ENCODE results near the gene PRDX5.

Gene PRDX5

DNA sequence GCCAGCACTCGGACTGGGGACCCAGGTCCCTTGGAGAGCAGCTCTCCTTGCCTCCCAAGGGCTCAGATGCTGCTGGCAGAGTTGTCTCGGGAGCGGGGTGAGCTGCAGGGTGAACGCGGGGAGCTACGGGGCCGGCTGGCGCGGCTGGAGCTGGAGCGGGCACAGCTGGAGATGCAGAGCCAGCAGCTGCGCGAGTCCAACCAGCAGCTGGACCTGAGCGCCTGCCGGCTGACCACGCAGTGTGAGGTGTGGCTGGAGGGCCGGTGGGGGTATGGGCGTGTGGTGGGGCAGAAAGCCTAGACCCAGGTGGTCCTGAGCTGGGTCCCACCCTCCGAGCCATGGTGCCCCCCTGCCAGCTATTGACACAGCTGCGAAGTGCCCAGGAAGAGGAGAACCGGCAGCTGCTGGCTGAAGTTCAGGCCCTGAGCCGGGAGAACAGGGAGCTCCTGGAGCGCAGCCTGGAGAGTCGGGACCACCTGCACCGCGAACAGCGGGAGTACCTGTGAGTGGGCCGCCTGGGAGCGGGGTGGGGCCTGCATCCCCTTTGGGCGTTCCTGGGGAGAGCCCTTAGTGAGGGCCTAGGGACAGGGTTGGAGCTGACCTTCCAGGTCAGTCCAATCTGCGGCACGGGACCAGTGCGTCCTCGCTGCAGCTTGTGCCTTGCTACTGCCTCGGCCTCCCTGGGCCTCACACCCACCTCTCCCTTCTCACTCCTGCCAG, 35.2 kb downstream of the PRDX5 start:
- no peak for TF ChIP-seq CTCF (IDR thresholded peaks at IDR 0.05; ENCODE audit: insufficient read depth, low read depth, low read length, missing control alignments)
- DNase-seq (ENCODE audit: low read depth): no peak
- H3K4me3 ChIP-seq (ENCODE audit: low read length): no peak overlapping the region

DNA sequence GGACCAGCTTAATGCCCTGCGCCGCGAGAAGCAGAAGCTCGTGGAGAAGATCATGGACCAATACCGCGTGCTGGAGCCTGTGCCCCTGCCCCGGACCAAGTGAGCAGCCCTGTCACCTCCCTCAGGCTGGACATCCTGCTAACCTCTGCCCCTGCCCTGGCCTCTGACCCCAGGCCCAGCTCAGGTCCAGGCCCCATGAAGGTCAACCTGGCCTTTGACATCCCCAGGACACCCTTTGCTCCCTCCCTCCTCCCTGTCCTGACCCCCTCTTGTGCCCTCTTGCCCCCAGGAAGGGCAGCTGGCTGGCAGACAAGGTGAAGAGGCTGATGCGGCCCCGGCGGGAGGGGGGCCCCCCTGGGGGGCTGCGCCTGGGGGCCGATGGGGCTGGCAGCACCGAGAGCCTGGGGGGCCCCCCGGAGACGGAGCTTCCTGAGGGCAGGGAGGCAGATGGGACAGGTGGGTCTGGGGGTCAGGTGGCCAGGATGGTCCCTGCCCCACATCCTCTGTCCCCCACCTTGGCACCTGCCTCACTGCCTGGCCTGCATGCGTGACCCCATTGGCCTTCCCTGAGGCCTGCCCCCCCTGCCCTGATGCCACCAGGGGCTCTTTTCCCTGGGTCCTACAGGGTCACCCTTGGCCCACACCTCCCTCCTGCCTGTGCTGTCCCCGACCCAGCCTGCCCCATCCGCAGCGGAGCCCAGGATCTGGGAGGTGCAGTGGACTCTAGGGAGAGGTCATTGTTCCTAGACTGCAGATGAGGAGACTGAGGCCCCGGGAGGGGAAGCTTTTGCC, 36.0 kb downstream of the PRDX5 start:
- H3K4me3 ChIP-seq (ENCODE audit: low read length): no peak overlapping the region
- no peak for TF ChIP-seq CTCF (IDR thresholded peaks at IDR 0.05; ENCODE audit: insufficient read depth, low read depth, low read length, missing control alignments)
- no peak for DNase-seq (ENCODE audit: low read depth)

- no peak overlapping the region for H3K4me3 ChIP-seq (ENCODE audit: low read length)
- DNase-seq (ENCODE audit: low read depth): peak; percentile 74
These were observed 37.4 kb downstream of the PRDX5 start for GRCh38 chr11:64355078-64355940.

GRCh38 chr11:64356498-64357411, 38.8 kb downstream of the PRDX5 start:
- TF ChIP-seq CTCF (IDR thresholded peaks at IDR 0.05; ENCODE audit: insufficient read depth, low read depth, low read length, missing control alignments): peak; percentile 50
- no peak overlapping the region for H3K4me3 ChIP-seq (ENCODE audit: low read length)
- DNase-seq (ENCODE audit: low read depth): peak; percentile 61

More at GRCh38 chr11:64355078-64355940, 37.4 kb downstream of the PRDX5 start:
- peak; percentile 76 for TF ChIP-seq CTCF (IDR thresholded peaks at IDR 0.05; ENCODE audit: insufficient read depth, low read depth, low read length, missing control alignments)

GRCh38 chr11:64357446-64357845, 39.5 kb downstream of the PRDX5 start:
- DNase-seq (ENCODE audit: low read depth): no peak
- no peak overlapping the region for H3K4me3 ChIP-seq (ENCODE audit: low read length)
- TF ChIP-seq CTCF (IDR thresholded peaks at IDR 0.05; ENCODE audit: insufficient read depth, low read depth, low read length, missing control alignments): no peak

Measured in epithelial cell of esophagus (primary cell).